GM15510 (cell line): ENCODE measurements around the gene MYO7B.

Source experiments
- POLR2A ChIP-seq: IDR thresholded peaks from 3 replicates; pipeline ENCODE4 v1.6.1; 2011; ENCODE audit warnings: borderline replicate concordance; ENCODE audit not compliant: insufficient read length; ENCODE audit errors: extremely low read depth

The MYO7B gene

GRCh38 chr2:127672341-127673224 is 137.1 kb downstream of the MYO7B start:
- TF ChIP-seq POLR2A, result no peak

GRCh38 chr2:127673291-127674069 is 138.0 kb downstream of the MYO7B start:
- TF ChIP-seq POLR2A, result no peak

- TF ChIP-seq POLR2A, result no peak
Measured at GRCh38 chr2:127674241-127675209, 139.0 kb downstream of the MYO7B start.

- TF ChIP-seq POLR2A, result no peak
Measured at GRCh38 chr2:127675331-127676261, 140.1 kb downstream of the MYO7B start, which contains the start of gene LIMS2. Gene LIMS2, minus strand, starts transcription at chr2:127675530. Its CDS starts 506 bp downstream, at chr2:127675024.

- TF ChIP-seq POLR2A, result no peak
Measured at GRCh38 chr2:127676906-127677305, 141.4 kb downstream of the MYO7B start.

- no peak for TF ChIP-seq POLR2A
Measured at GRCh38 chr2:127678531-127678930, 143.0 kb downstream of the MYO7B start.

GRCh38 chr2:127678991-127679390 is 143.5 kb downstream of the MYO7B start:
- no peak for TF ChIP-seq POLR2A

- TF ChIP-seq POLR2A, result no peak
Measured at GRCh38 chr2:127679680-127680361, 144.3 kb downstream of the MYO7B start.

GRCh38 chr2:127680706-127681287 is 145.3 kb downstream of the MYO7B start:
- no peak for TF ChIP-seq POLR2A

- no peak for TF ChIP-seq POLR2A
Measured at GRCh38 chr2:127681288-127681804, 145.9 kb downstream of the MYO7B start.

GRCh38 chr2:127681976-127682857 is 146.7 kb downstream of the MYO7B start:
- no peak for TF ChIP-seq POLR2A
